GM12865 (cell line): ENCODE data around the gene ZFYVE26.

ENCODE experiments used
- DNase-seq: peaks from one replicate; pipeline ENCODE4 v3.0.0; 2010; ENCODE audit warnings: low read depth
- H3K4me3 ChIP-seq: 2 replicates; pipeline ENCODE4 v1.5.1; 2011; ENCODE audit warnings: mild to moderate bottlenecking, low read depth, low read length, control low read depth
- TF ChIP-seq, protein P1 (sequence below): IDR thresholded peaks from 2 replicates; pipeline ENCODE4 v1.5.1; 2011; ENCODE audit warnings: low read length, control low read depth, low read depth, inconsistent platforms; ENCODE audit not compliant: insufficient read depth; ENCODE audit errors: missing control alignments

The ZFYVE26 gene

DNA sequence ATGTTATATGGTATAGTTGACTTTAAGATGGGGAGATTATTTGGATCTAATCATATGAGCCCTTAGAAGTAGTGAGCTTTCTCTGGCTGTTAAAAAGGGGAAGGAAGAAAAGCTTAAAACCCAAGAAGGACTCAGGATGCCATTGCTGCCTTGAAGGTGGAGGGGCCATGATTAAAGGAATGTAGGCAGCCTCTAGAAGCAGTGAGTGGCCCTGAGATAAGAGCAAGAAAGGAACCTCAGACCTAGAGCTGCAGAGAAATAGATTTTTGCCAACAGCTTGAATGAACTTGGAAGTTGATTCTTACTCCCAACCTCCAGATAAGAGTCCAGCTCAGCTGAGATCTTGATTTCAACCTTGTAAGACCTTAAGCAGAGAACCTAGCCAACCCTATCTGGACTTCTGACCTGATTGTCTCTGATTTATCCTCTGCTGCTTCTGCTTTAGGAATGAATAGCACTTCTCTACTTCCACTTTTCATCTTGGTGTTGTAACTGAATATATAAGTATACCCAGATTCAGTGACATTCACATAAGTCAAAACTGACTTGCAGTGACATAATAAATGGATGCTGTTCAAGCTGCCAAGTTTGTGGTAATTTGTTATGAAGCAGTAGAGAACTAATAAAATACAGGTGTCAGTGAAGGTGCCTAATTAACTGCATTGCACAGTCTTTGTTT is 36.7 kb upstream of the ZFYVE26 start:
- TF ChIP-seq, protein P1, sequence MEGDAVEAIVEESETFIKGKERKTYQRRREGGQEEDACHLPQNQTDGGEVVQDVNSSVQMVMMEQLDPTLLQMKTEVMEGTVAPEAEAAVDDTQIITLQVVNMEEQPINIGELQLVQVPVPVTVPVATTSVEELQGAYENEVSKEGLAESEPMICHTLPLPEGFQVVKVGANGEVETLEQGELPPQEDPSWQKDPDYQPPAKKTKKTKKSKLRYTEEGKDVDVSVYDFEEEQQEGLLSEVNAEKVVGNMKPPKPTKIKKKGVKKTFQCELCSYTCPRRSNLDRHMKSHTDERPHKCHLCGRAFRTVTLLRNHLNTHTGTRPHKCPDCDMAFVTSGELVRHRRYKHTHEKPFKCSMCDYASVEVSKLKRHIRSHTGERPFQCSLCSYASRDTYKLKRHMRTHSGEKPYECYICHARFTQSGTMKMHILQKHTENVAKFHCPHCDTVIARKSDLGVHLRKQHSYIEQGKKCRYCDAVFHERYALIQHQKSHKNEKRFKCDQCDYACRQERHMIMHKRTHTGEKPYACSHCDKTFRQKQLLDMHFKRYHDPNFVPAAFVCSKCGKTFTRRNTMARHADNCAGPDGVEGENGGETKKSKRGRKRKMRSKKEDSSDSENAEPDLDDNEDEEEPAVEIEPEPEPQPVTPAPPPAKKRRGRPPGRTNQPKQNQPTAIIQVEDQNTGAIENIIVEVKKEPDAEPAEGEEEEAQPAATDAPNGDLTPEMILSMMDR: no peak
- DNase-seq: peak; percentile 5
- H3K4me3 ChIP-seq: no peak overlapping the region

- TF ChIP-seq, protein P1: no peak
- H3K4me3 ChIP-seq: no peak overlapping the region
- DNase-seq: no peak
Measured at GRCh38 chr14:67851785-67852410, 35.5 kb upstream of the ZFYVE26 start.

DNA sequence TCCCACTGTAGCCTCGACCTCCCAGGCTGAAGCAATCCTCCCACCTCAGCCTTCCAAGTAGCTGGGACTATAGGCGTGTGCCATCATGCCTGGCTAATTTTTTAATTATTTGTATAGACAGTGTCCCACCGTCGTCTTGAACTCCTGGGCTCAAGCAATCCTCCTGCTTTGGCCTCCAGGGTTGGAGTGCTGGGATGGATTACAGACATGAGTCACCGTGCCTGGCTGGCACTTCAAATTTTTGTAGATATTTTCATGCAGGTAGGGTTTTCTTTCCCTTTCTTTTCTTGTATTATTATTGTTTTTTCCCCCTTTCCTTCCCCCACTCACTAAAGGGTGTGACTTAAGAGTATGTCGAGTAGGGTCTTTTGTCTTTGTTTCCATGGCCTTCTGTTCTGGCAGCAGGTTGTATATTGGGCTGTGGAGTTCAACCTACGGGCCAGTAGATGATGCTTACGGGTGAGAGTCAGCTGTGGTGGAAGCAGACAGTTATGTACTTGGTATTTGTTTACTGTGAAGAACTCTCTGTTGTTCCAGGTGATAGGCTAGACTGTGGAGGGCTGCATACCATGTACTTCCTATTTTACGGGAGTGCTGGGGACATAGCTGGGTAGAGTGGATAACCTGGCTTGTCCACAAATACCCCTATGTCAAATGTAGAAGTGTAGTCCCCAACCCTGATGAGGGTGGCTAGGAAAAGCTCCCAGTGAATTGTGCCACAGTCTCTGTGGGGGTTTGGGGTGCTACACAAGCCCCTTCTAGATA is 33.9 kb upstream of the ZFYVE26 start:
- TF ChIP-seq, protein P1: no peak
- DNase-seq: no peak
- H3K4me3 ChIP-seq: no peak overlapping the region

GRCh38 chr14:67846029-67846610 is 29.7 kb upstream of the ZFYVE26 start:
- H3K4me3 ChIP-seq: no peak overlapping the region
- DNase-seq: no peak
- TF ChIP-seq, protein P1: no peak

DNA sequence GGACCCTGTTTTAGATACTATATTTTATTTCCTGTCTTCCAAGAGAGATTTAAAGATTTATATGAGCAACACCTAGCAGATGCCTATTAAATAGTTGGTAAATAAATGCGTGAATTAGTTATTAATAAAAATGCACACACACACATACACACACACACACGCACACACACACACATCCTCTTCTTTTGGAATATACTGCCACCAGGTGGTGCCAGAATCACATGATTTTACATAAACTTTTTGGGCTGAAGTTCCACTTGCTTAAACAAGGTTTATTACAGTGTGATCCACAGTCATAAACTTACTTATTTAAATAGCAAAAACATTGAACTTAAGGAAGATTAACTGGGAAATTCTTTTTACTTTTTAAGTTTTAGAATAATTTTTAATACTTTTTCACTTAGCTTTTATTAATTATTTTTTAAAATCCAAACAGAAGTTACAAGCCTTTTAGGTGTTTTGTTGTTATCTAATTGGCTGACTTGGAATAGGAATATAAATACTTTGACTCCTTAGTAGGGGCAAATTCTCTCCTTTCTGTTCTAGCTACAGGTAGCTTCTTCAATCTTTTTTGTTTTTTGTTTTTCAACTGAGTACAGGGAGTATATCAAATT is 20.7 kb upstream of the ZFYVE26 start:
- peak; percentile 86 for DNase-seq
- TF ChIP-seq, protein P1: peak; percentile 63
- no peak overlapping the region for H3K4me3 ChIP-seq

- no peak for DNase-seq
- TF ChIP-seq, protein P1: no peak
- H3K4me3 ChIP-seq: no peak overlapping the region
Measured at GRCh38 chr14:67835596-67835995, 19.2 kb upstream of the ZFYVE26 start.
